PC-9 (cell line): ENCODE measurements around the gene ERBB2.

Experiments
- EZH2 ChIP-seq: fragments of 200-600 bp; sonication (generic); IDR thresholded peaks from 2 replicates; pipeline ENCODE4 v1.8.0; 2017; ENCODE audit warnings: antibody characterized with exemption, low read depth
- TF ChIP-seq, protein P1 (sequence below): fragments of 200-600 bp; sonication (generic); conservative IDR thresholded peaks from 2 replicates; pipeline ENCODE4 v1.6.1; 2017; ENCODE audit warnings: mixed run types, antibody characterized with exemption, mild to moderate bottlenecking, moderate library complexity

DNA sequence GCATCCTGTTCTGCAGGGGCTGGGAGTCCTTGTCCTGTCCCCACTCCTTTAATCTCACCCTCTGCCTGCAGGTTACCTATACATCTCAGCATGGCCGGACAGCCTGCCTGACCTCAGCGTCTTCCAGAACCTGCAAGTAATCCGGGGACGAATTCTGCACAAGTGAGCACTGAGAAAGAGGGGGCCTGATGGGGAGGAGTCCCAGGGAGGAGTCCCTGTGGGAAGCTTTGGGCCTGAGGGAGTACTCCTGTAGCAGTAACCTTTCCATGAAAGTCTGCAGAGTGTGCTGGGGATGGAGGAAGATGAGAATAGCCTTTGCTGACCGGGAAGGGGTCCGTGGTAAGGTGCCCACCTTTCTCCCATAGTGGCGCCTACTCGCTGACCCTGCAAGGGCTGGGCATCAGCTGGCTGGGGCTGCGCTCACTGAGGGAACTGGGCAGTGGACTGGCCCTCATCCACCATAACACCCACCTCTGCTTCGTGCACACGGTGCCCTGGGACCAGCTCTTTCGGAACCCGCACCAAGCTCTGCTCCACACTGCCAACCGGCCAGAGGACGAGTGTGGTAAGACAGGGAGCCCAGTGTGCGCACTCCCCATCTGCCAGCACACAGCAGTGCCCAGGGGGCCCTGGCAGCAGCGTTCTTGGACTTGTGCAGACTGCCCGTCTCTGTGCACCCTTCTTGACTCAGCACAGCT, 15.7 kb downstream of the ERBB2 start:
- TF ChIP-seq, protein P1, sequence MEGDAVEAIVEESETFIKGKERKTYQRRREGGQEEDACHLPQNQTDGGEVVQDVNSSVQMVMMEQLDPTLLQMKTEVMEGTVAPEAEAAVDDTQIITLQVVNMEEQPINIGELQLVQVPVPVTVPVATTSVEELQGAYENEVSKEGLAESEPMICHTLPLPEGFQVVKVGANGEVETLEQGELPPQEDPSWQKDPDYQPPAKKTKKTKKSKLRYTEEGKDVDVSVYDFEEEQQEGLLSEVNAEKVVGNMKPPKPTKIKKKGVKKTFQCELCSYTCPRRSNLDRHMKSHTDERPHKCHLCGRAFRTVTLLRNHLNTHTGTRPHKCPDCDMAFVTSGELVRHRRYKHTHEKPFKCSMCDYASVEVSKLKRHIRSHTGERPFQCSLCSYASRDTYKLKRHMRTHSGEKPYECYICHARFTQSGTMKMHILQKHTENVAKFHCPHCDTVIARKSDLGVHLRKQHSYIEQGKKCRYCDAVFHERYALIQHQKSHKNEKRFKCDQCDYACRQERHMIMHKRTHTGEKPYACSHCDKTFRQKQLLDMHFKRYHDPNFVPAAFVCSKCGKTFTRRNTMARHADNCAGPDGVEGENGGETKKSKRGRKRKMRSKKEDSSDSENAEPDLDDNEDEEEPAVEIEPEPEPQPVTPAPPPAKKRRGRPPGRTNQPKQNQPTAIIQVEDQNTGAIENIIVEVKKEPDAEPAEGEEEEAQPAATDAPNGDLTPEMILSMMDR, result no peak
- TF ChIP-seq EZH2, result no peak
